GM23338 (cell line): ENCODE data around the gene ATP8A1. TPM values are rescaled to one million over a fixed set of nuclear protein-coding genes. Genes with fewer than 3 reads are reported as not detected.

Experiments used
- ATAC-seq: fragments of 200-7000 bp; cut with Tn5 transposase; 3 replicates; pipeline ENCODE4 v1.9.1; 2020
- DNase-seq: peaks from one replicate; pipeline ENCODE4 v3.0.0-alpha.2; 2015; ENCODE audit warnings: low spot score
- H2AFZ ChIP-seq: fragments of 200-600 bp; sonication (generic); 2 replicates; pipeline ENCODE4 v1.8.0; 2016; ENCODE audit warnings: antibody characterized with exemption, mild to moderate bottlenecking, moderate library complexity
- H3F3A ChIP-seq: fragments of 200-600 bp; sonication (generic); replicated peaks from 2 replicates; pipeline ENCODE4 v1.8.0; 2017; ENCODE audit warnings: antibody characterized with exemption, mixed run types, low read depth
- H3K27ac ChIP-seq: fragments of 200-600 bp; sonication (generic); 2 replicates; pipeline ENCODE4 v1.6.1; 2016; ENCODE audit warnings: low read depth
- H3K27me3 ChIP-seq: fragments of 200-600 bp; sonication (generic); 2 replicates; pipeline ENCODE4 v1.8.0; 2016; ENCODE audit warnings: mild to moderate bottlenecking, mixed run types, moderate library complexity; ENCODE audit not compliant: insufficient read depth
- H3K36me3 ChIP-seq: fragments of 200-600 bp; sonication (generic); 2 replicates; pipeline ENCODE4 v1.8.0; 2016; ENCODE audit warnings: mild to moderate bottlenecking; ENCODE audit not compliant: insufficient read depth
- H3K4me1 ChIP-seq: fragments of 200-600 bp; sonication (generic); 2 replicates; pipeline ENCODE4 v1.8.0; 2016; ENCODE audit warnings: mild to moderate bottlenecking, moderate library complexity; ENCODE audit not compliant: insufficient read depth
- H3K4me2 ChIP-seq: fragments of 200-600 bp; sonication (generic); 2 replicates; pipeline ENCODE4 v1.7.1; 2017; ENCODE audit warnings: mixed run types
- H3K4me3 ChIP-seq: fragments of 200-600 bp; sonication (generic); 2 replicates; pipeline ENCODE4 v1.6.1; 2016; ENCODE audit warnings: mixed run types
- H3K79me2 ChIP-seq: fragments of 200-600 bp; sonication (generic); replicated peaks from 2 replicates; pipeline ENCODE4 v1.8.0; 2017; ENCODE audit warnings: mild to moderate bottlenecking; ENCODE audit not compliant: insufficient read depth
- H3K9me2 ChIP-seq: fragments of 200-600 bp; sonication (generic); 2 replicates; pipeline ENCODE4 v1.8.0; 2017; ENCODE audit not compliant: insufficient read depth
- H4K20me1 ChIP-seq: fragments of 200-600 bp; sonication (generic); replicated peaks from 2 replicates; pipeline ENCODE4 v1.8.0; 2017; ENCODE audit warnings: mild to moderate bottlenecking; ENCODE audit not compliant: insufficient read depth
- H3K27ac Mint-ChIP-seq: 2 replicates; pipeline ENCODE4 v1.8.0; 2020; ENCODE audit warnings: inconsistent platforms, mild to moderate bottlenecking, moderate library complexity, mixed read lengths
- H3K27me3 Mint-ChIP-seq: 3 replicates; pipeline ENCODE4 v1.8.0; 2022; ENCODE audit warnings: low read depth, mild to moderate bottlenecking, moderate library complexity, mixed read lengths, inconsistent platforms; ENCODE audit not compliant: insufficient read depth, poor library complexity
- H3K36me3 Mint-ChIP-seq: 3 replicates; pipeline ENCODE4 v1.8.0; 2021; ENCODE audit warnings: low read depth, mild to moderate bottlenecking, inconsistent platforms, moderate library complexity, mixed read lengths
- H3K4me1 Mint-ChIP-seq: 3 replicates; pipeline ENCODE4 v1.8.0; 2020; ENCODE audit warnings: mild to moderate bottlenecking, inconsistent platforms, mixed read lengths
- H3K4me3 Mint-ChIP-seq: 3 replicates; pipeline ENCODE4 v1.8.0; 2021; ENCODE audit warnings: moderate library complexity, mild to moderate bottlenecking, inconsistent platforms, mixed read lengths
- H3K9me3 Mint-ChIP-seq: 3 replicates; pipeline ENCODE4 v1.8.0; 2020; ENCODE audit warnings: moderate library complexity, mild to moderate bottlenecking, inconsistent platforms, mixed read lengths
- CTCF ChIP-seq, 2 experiments: fragments of 200-600 bp in 1 of 2; sonication (generic) in 1 of 2; conservative IDR thresholded peaks; 2 replicates each; pipeline versions ENCODE4 v1.5.1 to v1.6.1; 2016 to 2017; ENCODE audit warnings: antibody characterized with exemption in 2 of 2, low read depth in 2 of 2, mild to moderate bottlenecking in 2 of 2, moderate library complexity in 1 of 2
- ETS1 ChIP-seq: IDR thresholded peaks from 2 replicates; pipeline ENCODE4 v1.6.1; 2016; ENCODE audit warnings: antibody characterized with exemption
- JUNB ChIP-seq: IDR thresholded peaks from one replicate; pipeline ENCODE4 v1.6.1; 2016; ENCODE audit warnings: antibody characterized with exemption; ENCODE audit not compliant: unreplicated experiment
- POLR2AphosphoS5 ChIP-seq: IDR thresholded peaks from 2 replicates; pipeline ENCODE4 v1.6.1; 2016; ENCODE audit warnings: antibody characterized with exemption, low read depth
- REST ChIP-seq: IDR thresholded peaks from one replicate; pipeline ENCODE4 v1.6.1; 2018; ENCODE audit warnings: antibody characterized with exemption; ENCODE audit not compliant: unreplicated experiment
- STAT1 ChIP-seq: IDR thresholded peaks from one replicate; pipeline ENCODE4 v1.6.1; 2016; ENCODE audit warnings: antibody characterized with exemption; ENCODE audit not compliant: unreplicated experiment
- ZNF462 ChIP-seq: fragments of 250-450 bp; sonication (Bioruptor Pico); IDR thresholded peaks from 2 replicates; pipeline ENCODE4 v1.5.0; 2020; ENCODE audit warnings: mild to moderate bottlenecking, moderate library complexity
- polyA plus RNA-seq: library from polyadenylated mRNA; unstranded; fragments of >200 nt; fragmentation: Nextera tagmentation; extraction: Ambion mirVana; gene quantifications from 2 replicates; pipeline ENCODE4 v1.2.1, GENCODE V29; 2016
- total RNA-seq: library from RNA; depleted of rRNA; stranded (reverse); fragments of >200 nt; shearing (Covaris generic); gene quantifications from 2 replicates; pipeline ENCODE4 v1.2.3, GENCODE V29; 2014

Gene ATP8A1
- total and polyA plus RNA-seq, 2 experiments from 2014 or later = 6.8 to 66.3 TPM

GRCh38 chr4:42369489-42369888 is 287.4 kb downstream of the ATP8A1 start (continued):
- TF ChIP-seq ZNF462 (CRISPR knock-in tag) = no peak

GRCh38 chr4:42366959-42367358 is 289.9 kb downstream of the ATP8A1 start:
- no peaks in the 10 kb centered on the region for H3K27me3 ChIP-seq
- H3K9me2 ChIP-seq = no peaks in the 10 kb centered on the region; the same call in 1 of the 2 replicates
- no peaks in the 10 kb centered on the region for H4K20me1 ChIP-seq
- ATAC-seq (no peak), DNase-seq (no peak)
- no peak overlapping the region for H3K4me3 ChIP-seq
- H3K36me3 ChIP-seq = no peaks in the 10 kb centered on the region
- TF ChIP-seq REST (no peak), JUNB (no peak), CTCF (conservative IDR thresholded peaks at IDR 0.05; ENCODE audit: low read depth in 2 of 2) (no peak), STAT1 (no peak), POLR2AphosphoS5 (no peak), ETS1 (no peak)
- Mint-ChIP-seq H3K27ac (no peak overlapping the region), H3K4me1 (peaks cover 2% of the 10 kb centered on the region; the same call in 2 of the 3 replicates), H3K9me3 (peaks cover 3% of the 10 kb centered on the region; the same call in 1 of the 3 replicates), H3K4me3 (no peak overlapping the region), H3K36me3 (no peaks in the 10 kb centered on the region), H3K27me3 (no peaks in the 10 kb centered on the region)
- no peak overlapping the region for H2AFZ ChIP-seq
- H3K27ac ChIP-seq = no peak overlapping the region
- H3F3A ChIP-seq = no peaks in the 10 kb centered on the region
- H3K4me2 ChIP-seq = no peak overlapping the region
- H3K4me1 ChIP-seq = no peaks in the 10 kb centered on the region
- H3K79me2 ChIP-seq = no peaks in the 10 kb centered on the region
